HG02981 (cell line): Measurements from ENCODE around the gene DLL4.

Experiments used
- ATAC-seq: cut with Tn5 transposase; IDR thresholded peaks from one replicate; pipeline ENCODE4 v1.9.1; 2021; ENCODE audit warnings: mild to moderate bottlenecking, moderate library complexity; ENCODE audit not compliant: unreplicated experiment

The DLL4 gene

GRCh38 chr15:40928821-40929659 lies at the start of gene DLL4:
Gene DLL4 (plus strand): TSS chr15:40929340. CDS start chr15:40929669, 329 bp downstream.
- no peak for ATAC-seq

- no peak for ATAC-seq
These were observed 49.5 kb upstream of the DLL4 start for GRCh38 chr15:40879609-40880008.

GRCh38 chr15:40881351-40881750 lies 47.8 kb upstream of the DLL4 start:
- ATAC-seq: no peak

GRCh38 chr15:40886586-40886985 lies 42.6 kb upstream of the DLL4 start:
- ATAC-seq: no peak

- ATAC-seq: no peak
These were observed 40.0 kb upstream of the DLL4 start for GRCh38 chr15:40889112-40889511.

- ATAC-seq: no peak
These were observed 38.0 kb upstream of the DLL4 start for GRCh38 chr15:40891138-40891537.

GRCh38 chr15:40891810-40892446 lies 37.2 kb upstream of the DLL4 start:
- no peak for ATAC-seq

GRCh38 chr15:40892447-40893012 lies 36.6 kb upstream of the DLL4 start:
- no peak for ATAC-seq

- no peak for ATAC-seq
These were observed 36.0 kb upstream of the DLL4 start for GRCh38 chr15:40893019-40893670.

GRCh38 chr15:40893733-40894680 lies 35.1 kb upstream of the DLL4 start, which contains the start of gene VPS18:
Gene VPS18 (plus strand): TSS chr15:40894450. CDS start chr15:40894769, 319 bp downstream.
- peak; percentile 76 for ATAC-seq

- peak; percentile 48 for ATAC-seq
These were observed 34.3 kb upstream of the DLL4 start for GRCh38 chr15:40894681-40895448.

GRCh38 chr15:40899536-40900207 lies 29.5 kb upstream of the DLL4 start:
- ATAC-seq: no peak

- ATAC-seq: no peak
These were observed 28.7 kb upstream of the DLL4 start for GRCh38 chr15:40900256-40901052.

GRCh38 chr15:40901053-40901443 lies 28.1 kb upstream of the DLL4 start:
- no peak for ATAC-seq

GRCh38 chr15:40902605-40903561 lies 26.3 kb upstream of the DLL4 start:
- no peak for ATAC-seq

GRCh38 chr15:40904552-40905201 lies 24.5 kb upstream of the DLL4 start:
- ATAC-seq: no peak
